ENCODE measurements around the gene ABAT. TPM values are rescaled to one million over a fixed set of nuclear protein-coding genes. Genes with fewer than 3 reads are reported as not detected.
"Not testable (repeated sequence)": the region's sequence is repeated elsewhere in the genome, so short reads cannot be mapped to it uniquely, and the experiment has no call there.

ABAT gene
- total and polyA plus RNA-seq, 4 donors = 88.3 to 286 (median 191) TPM

GRCh38 chr16:8801701-8802100 is 127.3 kb downstream of the ABAT start:
- H3K9me3 ChIP-seq (ENCODE audit: control insufficient read depth, insufficient read depth, low read length) = no peaks in the 10 kb centered on the region
- no peak for DNase-seq (ENCODE audit: low read depth in 4 of 6, low spot score in 6 of 6)
- H3K27ac ChIP-seq (ENCODE audit: low read depth, low read length) = no peak overlapping the region
- H3K4me1 ChIP-seq (ENCODE audit: control insufficient read depth, insufficient read depth, low read length) = peaks cover 9% of the 10 kb centered on the region
- no peak overlapping the region for H3K4me3 ChIP-seq (ENCODE audit: low read depth, low read length)
- WGBS (ENCODE audit: insufficient coverage) = 95% methylated on average over 3 of the region's 4 CpGs
- H3K36me3 ChIP-seq (ENCODE audit: control insufficient read depth, insufficient read depth, low read length) = peaks cover 26% of the 10 kb centered on the region
- H3K27me3 ChIP-seq (ENCODE audit: control insufficient read depth, insufficient read depth, low read length) = no peaks in the 10 kb centered on the region

GRCh38 chr16:8803733-8804132 is 129.3 kb downstream of the ABAT start:
- H3K27me3 ChIP-seq (ENCODE audit: control insufficient read depth, insufficient read depth, low read length); H3K4me3 ChIP-seq (ENCODE audit: low read depth, low read length); H3K9me3 ChIP-seq (ENCODE audit: control insufficient read depth, insufficient read depth, low read length); H3K4me1 ChIP-seq (ENCODE audit: control insufficient read depth, insufficient read depth, low read length); H3K27ac ChIP-seq (ENCODE audit: low read depth, low read length); DNase-seq (ENCODE audit: low read depth in 4 of 6, low spot score in 6 of 6): not testable (repeated sequence)
- peaks cover 36% of the 10 kb centered on the region for H3K36me3 ChIP-seq (ENCODE audit: control insufficient read depth, insufficient read depth, low read length)
- 94% methylated on average over 11 of the region's 12 CpGs for WGBS (ENCODE audit: insufficient coverage)

DNA sequence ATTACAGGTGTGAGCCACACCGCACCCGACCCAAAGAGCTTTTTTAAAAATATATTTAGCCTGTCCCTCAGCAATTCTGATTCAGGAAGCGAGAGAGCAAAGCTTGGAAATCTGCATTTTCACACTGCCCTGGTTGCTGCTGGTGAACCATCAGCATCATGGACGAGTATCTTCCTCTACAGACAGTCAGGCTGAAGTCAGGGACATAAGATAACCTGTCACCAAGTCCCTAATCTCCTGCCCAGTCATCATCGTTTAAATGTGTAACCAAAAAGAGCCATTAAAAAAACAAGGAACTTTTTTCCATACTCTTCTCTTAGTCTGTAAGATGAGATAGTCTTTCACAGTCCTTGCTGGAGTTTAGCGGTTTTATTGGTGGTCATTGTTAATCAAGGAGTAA is 129.9 kb downstream of the ABAT start:
- Histone ChIP-seq H3K27ac (ENCODE audit: low read depth, low read length) (no peak overlapping the region), H3K9me3 (ENCODE audit: control insufficient read depth, insufficient read depth, low read length) (no peaks in the 10 kb centered on the region), H3K4me3 (ENCODE audit: low read depth, low read length) (no peak overlapping the region), H3K36me3 (ENCODE audit: control insufficient read depth, insufficient read depth, low read length) (peaks cover 41% of the 10 kb centered on the region), H3K4me1 (ENCODE audit: control insufficient read depth, insufficient read depth, low read length) (no peaks in the 10 kb centered on the region), H3K27me3 (ENCODE audit: control insufficient read depth, insufficient read depth, low read length) (no peaks in the 10 kb centered on the region)
- no peak for DNase-seq (ENCODE audit: low read depth in 4 of 6, low spot score in 6 of 6)
- whole genome bisulfite sequencing (ENCODE audit: insufficient coverage) = 98% methylated on average over 5 of the region's 6 CpGs

- H3K4me3 ChIP-seq (ENCODE audit: low read depth, low read length) = no peak overlapping the region
- peaks cover 49% of the 10 kb centered on the region for H3K36me3 ChIP-seq (ENCODE audit: control insufficient read depth, insufficient read depth, low read length)
- WGBS (ENCODE audit: insufficient coverage) = 79% methylated on average over 6 of the region's 13 CpGs
- H3K4me1 ChIP-seq (ENCODE audit: control insufficient read depth, insufficient read depth, low read length) = no peaks in the 10 kb centered on the region
- H3K9me3 ChIP-seq (ENCODE audit: control insufficient read depth, insufficient read depth, low read length) = no peaks in the 10 kb centered on the region
- H3K27ac ChIP-seq (ENCODE audit: low read depth, low read length) = no peak overlapping the region
- peak in 1 of 6 donors; percentile 81 for DNase-seq (ENCODE audit: low read depth in 4 of 6, low spot score in 6 of 6)
- no peaks in the 10 kb centered on the region for H3K27me3 ChIP-seq (ENCODE audit: control insufficient read depth, insufficient read depth, low read length)
Measured at GRCh38 chr16:8806272-8806983, 132.0 kb downstream of the ABAT start.

- Histone ChIP-seq H3K4me3 (ENCODE audit: low read depth, low read length) (no peak overlapping the region), H3K9me3 (ENCODE audit: control insufficient read depth, insufficient read depth, low read length) (no peaks in the 10 kb centered on the region), H3K4me1 (ENCODE audit: control insufficient read depth, insufficient read depth, low read length) (no peaks in the 10 kb centered on the region), H3K27ac (ENCODE audit: low read depth, low read length) (no peak overlapping the region), H3K36me3 (ENCODE audit: control insufficient read depth, insufficient read depth, low read length) (peaks cover 44% of the 10 kb centered on the region), H3K27me3 (ENCODE audit: control insufficient read depth, insufficient read depth, low read length) (no peaks in the 10 kb centered on the region)
- WGBS (ENCODE audit: insufficient coverage) = 100% methylated on average over 3 of the region's 5 CpGs
- DNase-seq (ENCODE audit: low read depth in 4 of 6, low spot score in 6 of 6) = no peak
Measured at GRCh38 chr16:8807189-8807588, 132.8 kb downstream of the ABAT start.

DNA sequence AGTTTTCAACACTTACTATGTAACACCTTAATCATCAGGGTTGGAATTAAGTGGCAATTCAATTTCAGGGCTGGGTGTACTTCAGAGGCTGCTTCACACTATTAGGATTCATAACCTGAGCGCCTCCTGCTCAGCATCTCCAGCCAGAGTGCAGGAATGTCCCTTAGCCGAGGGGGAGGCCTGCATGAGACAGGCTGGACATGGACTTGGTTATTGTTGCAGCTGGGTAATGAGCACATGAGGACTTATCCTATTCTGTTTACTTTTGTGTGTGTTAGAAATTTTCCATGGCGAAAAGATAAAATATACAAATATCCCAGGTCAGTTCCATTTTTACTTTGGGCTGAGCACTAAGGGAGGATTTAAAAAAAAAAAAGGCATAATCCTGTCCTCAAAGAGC is 133.6 kb downstream of the ABAT start:
- no peak overlapping the region for H3K27ac ChIP-seq (ENCODE audit: low read depth, low read length)
- no peaks in the 10 kb centered on the region for H3K4me1 ChIP-seq (ENCODE audit: control insufficient read depth, insufficient read depth, low read length)
- no peaks in the 10 kb centered on the region for H3K27me3 ChIP-seq (ENCODE audit: control insufficient read depth, insufficient read depth, low read length)
- no peak overlapping the region for H3K4me3 ChIP-seq (ENCODE audit: low read depth, low read length)
- H3K36me3 ChIP-seq (ENCODE audit: control insufficient read depth, insufficient read depth, low read length) = peaks cover 41% of the 10 kb centered on the region
- DNase-seq (ENCODE audit: low read depth in 4 of 6, low spot score in 6 of 6) = no peak
- WGBS (ENCODE audit: insufficient coverage) = no CpG with 5 or more reads among the region's 3 CpGs
- no peaks in the 10 kb centered on the region for H3K9me3 ChIP-seq (ENCODE audit: control insufficient read depth, insufficient read depth, low read length)

- 82% methylated on average over 7 of the region's 11 CpGs for WGBS (ENCODE audit: insufficient coverage)
- H3K36me3 ChIP-seq (ENCODE audit: control insufficient read depth, insufficient read depth, low read length) = peaks cover 46% of the 10 kb centered on the region
- H3K27ac ChIP-seq (ENCODE audit: low read depth, low read length) = no peak overlapping the region
- H3K9me3 ChIP-seq (ENCODE audit: control insufficient read depth, insufficient read depth, low read length) = no peaks in the 10 kb centered on the region
- H3K4me1 ChIP-seq (ENCODE audit: control insufficient read depth, insufficient read depth, low read length) = no peaks in the 10 kb centered on the region
- H3K4me3 ChIP-seq (ENCODE audit: low read depth, low read length) = no peak overlapping the region
- DNase-seq (ENCODE audit: low read depth in 4 of 6, low spot score in 6 of 6) = no peak
- no peaks in the 10 kb centered on the region for H3K27me3 ChIP-seq (ENCODE audit: control insufficient read depth, insufficient read depth, low read length)
Measured at GRCh38 chr16:8808613-8809353, 134.4 kb downstream of the ABAT start.

GRCh38 chr16:8812162-8812843 is 137.9 kb downstream of the ABAT start:
- H3K4me1 ChIP-seq (ENCODE audit: control insufficient read depth, insufficient read depth, low read length) = no peaks in the 10 kb centered on the region
- H3K27me3 ChIP-seq (ENCODE audit: control insufficient read depth, insufficient read depth, low read length) = no peaks in the 10 kb centered on the region
- H3K27ac ChIP-seq (ENCODE audit: low read depth, low read length) = no peak overlapping the region
- H3K9me3 ChIP-seq (ENCODE audit: control insufficient read depth, insufficient read depth, low read length) = no peaks in the 10 kb centered on the region
- no peak overlapping the region for H3K4me3 ChIP-seq (ENCODE audit: low read depth, low read length)
- peak in 1 of 6 donors; percentile 12 for DNase-seq (ENCODE audit: low read depth in 4 of 6, low spot score in 6 of 6)
- H3K36me3 ChIP-seq (ENCODE audit: control insufficient read depth, insufficient read depth, low read length) = peaks cover 42% of the 10 kb centered on the region
- 50% methylated on average over 6 of the region's 12 CpGs for WGBS (ENCODE audit: insufficient coverage)

DNA sequence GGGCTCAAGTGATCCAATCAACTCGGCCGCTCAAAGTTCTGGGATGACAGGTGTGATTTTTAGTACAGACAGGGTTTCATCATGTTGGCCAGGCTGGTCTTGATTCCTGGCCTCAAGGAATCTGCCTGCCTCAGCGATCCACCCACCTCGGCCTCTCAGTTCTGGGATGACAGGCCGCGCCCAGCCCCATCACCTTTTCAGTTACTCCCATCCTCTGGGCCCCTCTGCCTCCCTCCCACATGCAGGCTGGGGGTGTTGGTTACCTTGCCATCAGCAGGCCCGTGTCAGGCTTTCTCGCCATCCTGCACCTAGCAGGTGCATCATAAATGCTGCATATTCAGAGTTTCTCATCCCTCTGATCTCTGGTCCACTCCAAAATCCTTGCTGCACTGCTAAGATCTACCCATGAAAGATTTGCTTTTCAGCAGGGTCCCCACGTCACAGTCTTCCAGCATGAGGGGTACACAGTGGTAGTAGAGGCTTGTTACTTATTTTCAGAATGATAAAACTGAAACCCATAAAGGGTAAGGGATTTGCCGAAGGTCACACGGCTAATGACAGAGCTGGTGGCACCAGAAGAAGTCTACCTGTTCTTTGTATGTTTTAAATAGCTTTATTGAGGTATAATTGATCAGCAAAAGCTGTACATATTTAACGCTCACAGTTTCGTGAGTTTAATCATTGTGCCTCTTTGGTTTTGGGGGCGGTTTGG is 139.8 kb downstream of the ABAT start:
- DNase-seq (ENCODE audit: low read depth in 4 of 6, low spot score in 6 of 6) = no peak
- Histone ChIP-seq H3K27me3 (ENCODE audit: control insufficient read depth, insufficient read depth, low read length) (no peaks in the 10 kb centered on the region), H3K4me1 (ENCODE audit: control insufficient read depth, insufficient read depth, low read length) (no peaks in the 10 kb centered on the region), H3K27ac (ENCODE audit: low read depth, low read length) (no peak overlapping the region), H3K4me3 (ENCODE audit: low read depth, low read length) (no peak overlapping the region), H3K9me3 (ENCODE audit: control insufficient read depth, insufficient read depth, low read length) (no peaks in the 10 kb centered on the region), H3K36me3 (ENCODE audit: control insufficient read depth, insufficient read depth, low read length) (peaks cover 33% of the 10 kb centered on the region)
- WGBS (ENCODE audit: insufficient coverage) = 88% methylated on average over 9 of the region's 14 CpGs

All from spinal cord (tissue), 10 donors.